Colonic mucosa (tissue), 4 donors: ENCODE data around the gene HIGD1B. TPM values are rescaled to one million over a fixed set of nuclear protein-coding genes. Genes with fewer than 3 reads are reported as not detected.

ENCODE experiments used
- DNase-seq: peaks from one replicate; pipeline ENCODE4 v3.0.0-alpha.2; 2020
- H3K27ac ChIP-seq: fragments of 200-600 bp; one replicate; pipeline ENCODE4 v1.8.0; 2021
- H3K27me3 ChIP-seq: fragments of 200-600 bp; one replicate; pipeline ENCODE4 v1.8.0; 2021
- H3K36me3 ChIP-seq: fragments of 200-600 bp; one replicate; pipeline ENCODE4 v1.8.0; 2021
- H3K4me1 ChIP-seq: fragments of 200-600 bp; one replicate; pipeline ENCODE4 v1.8.0; 2021; ENCODE audit warnings: mild to moderate bottlenecking
- H3K4me3 ChIP-seq: fragments of 200-600 bp; one replicate; pipeline ENCODE4 v1.8.0; 2021
- H3K9ac ChIP-seq, 2 donors: one replicate each; pipeline ENCODE4 v1.7.0; 2013; ENCODE audit warnings: control low read depth in 2 of 2, low read depth in 2 of 2, low read length in 2 of 2
- H3K9me3 ChIP-seq: fragments of 200-600 bp; one replicate; pipeline ENCODE4 v1.8.0; 2021
- CTCF ChIP-seq: fragments of 200-600 bp; IDR thresholded peaks from one replicate; pipeline ENCODE4 v1.8.0; 2022; ENCODE audit warnings: antibody characterized with exemption, mild to moderate bottlenecking
- intact Hi-C: fragments of 100-400 bp; cut with DNase I; formaldehyde crosslinking; loops from one replicate; pipeline ENCODE4 v1.14.1; 2022
- total RNA-seq, 2 donors: library from RNA; stranded (reverse); fragmentation: NEBNext Ultra II Directional in 1 of 2; extraction: Animal tissue kit (Norgen Biotek cat#: 25700) in 1 of 2; gene quantifications; one replicate each; pipeline ENCODE4 v1.2.1, GENCODE V29; 2021
- donor health status: healthy.
- donor health status: DM: no; HTN: no; CAD: no.
- donor health status: DM: no; HTN: no; CAD: no.

Gene HIGD1B
- total RNA-seq, 2 donors from 2014 or later, result 0.53 TPM; not detected in 1

- Histone ChIP-seq H3K4me1 (no peaks in the 10 kb centered on the region), H3K4me3 (no peak overlapping the region), H3K27ac (no peak overlapping the region), H3K36me3 (peaks cover 24% of the 10 kb centered on the region), H3K9me3 (no peaks in the 10 kb centered on the region), H3K9ac (no peak overlapping the region), H3K27me3 (no peaks in the 10 kb centered on the region)
- intact Hi-C loops, result no loop called here
- TF ChIP-seq CTCF, result no peak
- no peak for DNase-seq
Observed at GRCh38 chr17:44887016-44887415, 39.3 kb downstream of the HIGD1B start.

- H3K4me1 ChIP-seq, result no peaks in the 10 kb centered on the region
- intact Hi-C loops, result no loop called here
- no peak overlapping the region for H3K9ac ChIP-seq
- peaks cover 14% of the 10 kb centered on the region for H3K36me3 ChIP-seq
- no peak overlapping the region for H3K4me3 ChIP-seq
- no peak for DNase-seq
- H3K27ac ChIP-seq, result no peak overlapping the region
- no peaks in the 10 kb centered on the region for H3K9me3 ChIP-seq
- TF ChIP-seq CTCF, result no peak
- no peaks in the 10 kb centered on the region for H3K27me3 ChIP-seq
Observed at GRCh38 chr17:44887971-44888954, 40.6 kb downstream of the HIGD1B start.

DNA sequence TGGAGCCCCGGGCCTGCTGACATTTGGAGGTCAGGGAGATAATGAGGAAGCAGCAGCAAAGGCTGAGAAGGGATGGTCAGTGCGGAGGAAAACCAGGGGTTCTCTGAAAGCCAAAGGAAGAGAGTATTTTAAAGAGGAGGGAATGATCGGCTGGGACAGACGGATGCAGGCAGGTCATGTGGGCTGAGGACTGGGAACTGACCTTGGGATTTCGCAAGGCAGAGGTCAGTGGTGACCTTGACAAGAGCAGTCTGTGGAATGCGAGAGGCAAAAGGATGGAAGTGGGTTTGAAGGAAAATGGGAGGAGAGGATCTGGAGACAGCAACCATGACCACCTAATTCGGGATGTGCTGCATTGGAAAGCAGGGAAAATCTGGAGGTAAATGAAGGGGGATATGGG, 41.3 kb downstream of the HIGD1B start:
- intact Hi-C loops, result no loop called here
- peaks cover 12% of the 10 kb centered on the region for H3K36me3 ChIP-seq

DNA sequence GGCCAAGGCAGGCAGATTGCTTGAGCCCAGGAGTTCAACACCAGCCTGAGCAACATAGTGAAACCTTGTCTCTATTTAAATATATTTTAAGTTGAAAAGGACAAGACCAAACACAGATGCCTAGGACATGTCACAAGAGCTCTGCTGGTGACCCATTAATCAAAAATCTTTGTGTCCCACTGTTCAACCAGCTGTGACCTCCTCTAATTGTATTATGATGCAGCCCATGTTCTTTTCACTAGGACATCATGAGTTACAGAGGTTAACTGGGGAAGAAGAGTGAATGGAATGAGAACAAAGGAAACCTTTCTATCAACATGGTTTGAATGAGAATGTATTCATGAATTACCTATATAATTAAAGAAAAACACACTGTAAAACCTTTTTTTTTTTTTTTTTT, 44.6 kb downstream of the HIGD1B start:
- Histone ChIP-seq H3K36me3 (no peaks in the 10 kb centered on the region), H3K9me3 (no peaks in the 10 kb centered on the region), H3K27ac (no peak overlapping the region), H3K27me3 (no peaks in the 10 kb centered on the region), H3K4me1 (no peaks in the 10 kb centered on the region), H3K9ac (no peak overlapping the region), H3K4me3 (no peak overlapping the region)
- TF ChIP-seq CTCF, result no peak
- intact Hi-C loops, result no loop called here
- no peak for DNase-seq

More for the DNA sequence above, 41.3 kb downstream of the HIGD1B start:
- Histone ChIP-seq H3K9me3 (no peaks in the 10 kb centered on the region), H3K27ac (no peak overlapping the region), H3K4me3 (no peak overlapping the region), H3K4me1 (no peaks in the 10 kb centered on the region), H3K27me3 (no peaks in the 10 kb centered on the region), H3K9ac (no peak overlapping the region)
- no peak for TF ChIP-seq CTCF
- no peak for DNase-seq

GRCh38 chr17:44894642-44895041, 47.0 kb downstream of the HIGD1B start:
- Histone ChIP-seq H3K36me3 (no peaks in the 10 kb centered on the region), H3K27ac (no peak overlapping the region), H3K4me1 (peaks cover 10% of the 10 kb centered on the region), H3K27me3 (no peaks in the 10 kb centered on the region), H3K9me3 (no peaks in the 10 kb centered on the region), H3K9ac (no peak overlapping the region), H3K4me3 (no peak overlapping the region)
- no peak for TF ChIP-seq CTCF
- intact Hi-C loops, result no loop called here
- DNase-seq, result no peak
